T-helper 22 cell (primary cell): ENCODE results near the gene WDCP.
A peak's percentile ranks its signal among the peaks of the same experiment; 100 is the strongest.
"Not testable (repeated sequence)": the region's sequence is repeated elsewhere in the genome, so short reads cannot be mapped to it uniquely, and the experiment has no call there.

ENCODE experiments used
- DNase-seq: peaks from one replicate; pipeline ENCODE4 v3.0.0-alpha.2; 2020; ENCODE audit warnings: low read depth

Gene WDCP

GRCh38 chr2:24046930-24047702 lies at the start of gene WDCP:
TSS of gene WDCP (minus strand) at chr2:24047391. CDS start at chr2:24039494, 7,897 bp downstream.
- peak; percentile 93 for DNase-seq

GRCh38 chr2:24095171-24095677 lies 48.0 kb upstream of the WDCP start:
- DNase-seq = not testable (repeated sequence)

DNA sequence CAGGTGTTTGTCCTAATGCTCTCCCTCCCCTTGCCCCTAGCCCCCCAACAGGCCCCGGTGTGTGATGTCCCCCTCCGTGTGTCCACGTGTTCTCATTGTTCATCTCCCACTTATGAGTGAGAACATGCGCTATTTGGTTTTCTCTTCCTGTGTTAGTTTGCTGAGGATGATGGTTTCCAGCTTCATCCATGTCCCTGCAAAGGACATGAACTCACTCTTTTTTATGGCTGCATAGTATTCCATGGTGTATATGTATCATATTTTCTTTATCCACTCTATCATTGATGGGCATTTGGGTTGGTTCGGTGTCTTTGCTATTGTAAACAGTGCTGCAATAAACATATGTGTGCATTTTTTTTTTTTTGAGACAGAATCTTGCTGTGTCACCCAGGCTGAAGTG lies 46.1 kb upstream of the WDCP start:
- not testable (repeated sequence) for DNase-seq

DNA sequence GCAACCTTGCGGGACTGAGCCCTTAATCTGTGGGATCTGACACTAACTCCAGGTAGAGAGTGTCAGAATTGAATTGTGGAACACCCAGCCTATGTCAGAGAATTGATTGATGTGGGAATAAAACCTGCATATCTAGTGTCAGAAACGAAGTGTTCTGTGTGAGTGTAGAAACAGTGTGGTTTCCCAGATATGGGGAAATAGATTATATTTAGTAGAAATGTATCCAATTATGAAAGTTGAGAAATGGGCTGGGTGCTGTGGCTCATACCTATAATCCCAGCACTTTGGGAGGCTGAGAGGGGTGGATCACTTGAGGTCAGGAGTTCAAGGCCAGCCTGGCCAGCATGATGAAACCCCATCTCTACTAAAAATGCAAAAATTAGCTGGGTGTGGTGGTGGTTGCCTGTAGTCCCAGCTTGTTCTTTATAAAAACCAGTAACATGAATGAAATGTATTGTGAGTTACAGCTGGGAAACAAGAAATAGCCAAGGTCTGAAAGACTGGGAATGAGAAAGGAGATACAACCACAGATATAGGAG lies 41.7 kb upstream of the WDCP start:
- DNase-seq = no peak

GRCh38 chr2:24087032-24087431 lies 39.8 kb upstream of the WDCP start:
- no peak for DNase-seq

DNA sequence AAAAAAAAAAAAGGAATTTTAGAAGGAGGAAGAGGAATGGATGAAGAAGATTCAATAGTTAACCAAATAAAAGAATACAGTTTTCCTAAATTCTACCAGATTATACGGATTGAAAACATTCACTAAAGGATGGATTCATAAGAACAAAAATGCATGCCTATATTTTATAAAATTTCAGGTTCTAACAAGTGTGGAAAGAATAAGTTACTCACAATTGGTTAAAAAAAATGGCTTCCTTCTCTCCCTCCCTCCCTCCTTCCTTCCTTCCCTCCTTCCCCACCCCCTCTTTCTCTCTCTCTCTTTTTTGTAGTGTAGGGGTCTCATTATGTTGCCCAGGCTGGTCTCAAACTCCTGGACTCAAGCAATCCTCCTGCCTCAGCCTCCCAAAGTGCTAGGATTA lies 39.0 kb upstream of the WDCP start:
- DNase-seq = no peak

- DNase-seq = no peak
Measured at GRCh38 chr2:24085200-24085489, 38.0 kb upstream of the WDCP start.

- peak; percentile 52 for DNase-seq
Measured at GRCh38 chr2:24084386-24085199, 37.4 kb upstream of the WDCP start, which contains the start of gene TP53I3. TSS of gene TP53I3 (minus strand) at chr2:24084834. CDS start at chr2:24084326, 508 bp downstream.

GRCh38 chr2:24083567-24084385 lies 36.6 kb upstream of the WDCP start:
- DNase-seq = peak; percentile 19

GRCh38 chr2:24082787-24083566 lies 35.8 kb upstream of the WDCP start:
- no peak for DNase-seq

DNA sequence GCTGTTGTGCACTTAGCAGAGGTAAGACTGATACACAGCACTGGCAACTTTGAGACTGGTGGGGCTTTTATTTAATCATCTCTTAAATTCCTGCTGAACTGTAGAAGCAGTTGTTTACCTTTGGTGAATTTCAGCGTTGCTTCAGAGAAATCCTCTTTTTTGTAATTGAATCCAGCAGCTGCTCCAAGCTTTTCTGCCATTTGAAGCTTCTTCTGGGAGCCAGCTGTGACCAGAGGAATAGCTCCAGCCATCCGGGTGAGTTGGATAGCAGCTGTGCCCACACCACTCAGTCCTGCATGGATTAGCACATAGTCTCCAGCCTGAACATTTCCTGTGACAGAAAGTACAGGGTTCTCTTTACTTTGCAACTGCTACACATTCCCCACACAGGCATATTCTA lies 33.5 kb upstream of the WDCP start:
- no peak for DNase-seq

- DNase-seq = no peak
Measured at GRCh38 chr2:24077879-24078278, 30.7 kb upstream of the WDCP start.

- no peak for DNase-seq
Measured at GRCh38 chr2:24077535-24077877, 30.3 kb upstream of the WDCP start.

DNA sequence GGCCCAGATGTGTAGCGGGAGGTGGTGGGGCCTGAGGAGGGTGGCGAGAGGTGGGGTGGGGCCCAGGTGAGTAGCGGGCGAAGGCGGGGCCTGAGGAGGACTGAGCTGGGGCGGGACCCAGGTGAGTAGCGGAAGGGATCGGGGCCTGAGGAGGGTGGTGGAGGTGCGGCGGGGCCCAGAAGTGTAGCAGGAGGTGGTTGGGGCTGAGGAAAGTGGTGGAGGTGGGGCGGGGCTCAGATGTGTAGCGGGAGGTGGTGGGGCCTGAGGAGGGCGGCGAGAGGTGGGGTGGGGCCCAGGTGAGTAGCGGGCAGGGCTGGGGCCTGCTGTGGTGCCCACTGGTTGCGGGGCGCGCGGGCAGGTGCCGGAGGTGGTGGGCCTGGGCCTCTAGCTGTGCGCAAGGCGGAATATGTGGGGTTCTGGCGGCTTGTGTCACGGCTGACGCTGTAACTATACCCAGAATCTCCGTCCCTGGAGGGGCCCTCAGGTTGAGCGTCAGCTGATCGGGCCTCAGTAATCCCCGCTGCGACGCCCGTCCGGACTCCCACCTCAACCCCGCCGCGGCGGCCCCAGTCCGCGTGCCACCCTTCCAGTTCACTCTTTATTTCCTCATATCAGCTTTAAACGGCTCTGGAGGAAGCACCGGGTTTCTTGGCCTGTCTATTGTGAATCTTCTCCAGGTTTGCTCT lies 29.8 kb upstream of the WDCP start:
- DNase-seq = no peak

DNA sequence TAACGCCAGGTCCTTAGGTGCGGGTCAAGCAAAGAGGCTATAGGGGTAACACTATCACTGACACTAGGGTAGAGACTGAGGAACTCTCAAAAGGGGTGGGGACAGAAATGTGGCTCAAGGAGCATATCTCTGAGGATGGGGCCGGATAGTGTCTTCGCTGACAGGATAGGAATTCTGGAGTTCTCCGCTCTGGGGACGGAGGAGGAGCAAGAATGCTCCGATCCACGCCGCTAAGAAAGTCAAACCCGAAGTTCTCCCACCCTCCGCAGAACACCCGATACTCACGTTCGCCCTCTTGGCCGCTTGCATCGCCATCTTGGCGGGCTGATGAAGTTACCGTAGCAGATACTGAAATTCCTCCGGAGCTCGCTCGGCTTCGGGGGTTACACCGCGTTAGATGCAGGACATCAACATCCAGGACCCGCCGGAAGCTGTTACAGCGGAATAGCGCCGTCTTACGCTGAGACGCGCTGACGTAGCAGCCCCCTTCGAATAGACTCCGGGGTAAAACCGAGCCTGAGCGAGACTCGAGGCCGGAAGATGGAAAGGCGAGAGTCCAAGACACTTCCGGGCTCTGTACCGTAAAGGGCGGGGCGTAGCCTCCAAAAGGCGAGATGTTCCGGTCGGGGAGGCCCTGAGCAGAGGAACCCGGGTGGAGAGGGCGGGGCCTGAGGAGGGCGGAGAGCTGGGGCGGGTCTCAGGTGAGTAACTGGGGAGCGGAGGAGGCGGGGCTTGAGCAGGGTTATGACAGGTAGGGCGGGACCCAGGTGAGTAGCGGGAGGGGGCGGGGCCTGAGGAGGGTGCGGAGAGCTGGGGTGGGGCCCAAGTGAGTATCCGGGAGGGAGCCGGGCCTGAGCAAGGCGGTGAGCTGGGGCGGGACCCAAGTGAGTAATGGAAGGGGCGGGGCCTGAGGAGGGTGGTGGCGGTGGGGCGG lies 29.0 kb upstream of the WDCP start, which contains the start of gene SF3B6:
TSS of gene SF3B6 (minus strand) at position 412 of the 934 bp plus-strand sequence. CDS start at position 315, 97 bp downstream.
- peak; percentile 100 for DNase-seq

GRCh38 chr2:24075259-24075658 lies 28.1 kb upstream of the WDCP start:
- DNase-seq = no peak

- DNase-seq = no peak
Measured at GRCh38 chr2:24073816-24074215, 26.6 kb upstream of the WDCP start.

- no peak for DNase-seq
Measured at GRCh38 chr2:24072259-24072658, 25.1 kb upstream of the WDCP start.

- DNase-seq = no peak
Measured at GRCh38 chr2:24065341-24065740, 18.1 kb upstream of the WDCP start.
